WERI-Rb-1 (cell line): ENCODE measurements around the gene MAPK14.

Experiments used
- DNase-seq: peaks from one replicate; pipeline ENCODE4 v3.0.0-alpha.2; 2020
- H3K27ac ChIP-seq: fragments of 250-450 bp; sonication (Bioruptor Pico); 2 replicates; pipeline ENCODE4 v1.5.1; 2020; ENCODE audit warnings: mild to moderate bottlenecking, moderate library complexity
- H3K27me3 ChIP-seq: fragments of 250-450 bp; sonication (Bioruptor Pico); 2 replicates; pipeline ENCODE4 v1.5.1; 2021; ENCODE audit warnings: mild to moderate bottlenecking, low read depth, moderate library complexity; ENCODE audit not compliant: insufficient read depth, severe bottlenecking
- H3K36me3 ChIP-seq: fragments of 250-450 bp; sonication (Bioruptor Pico); 2 replicates; pipeline ENCODE4 v1.5.1; 2020; ENCODE audit warnings: mild to moderate bottlenecking, moderate library complexity
- H3K4me3 ChIP-seq: 2 replicates; pipeline ENCODE4 v1.5.1; 2011; ENCODE audit warnings: low read depth, mild to moderate bottlenecking, control low read depth, low read length
- H3K9me3 ChIP-seq: fragments of 250-450 bp; sonication (Bioruptor Pico); 2 replicates; pipeline ENCODE4 v1.5.1; 2021; ENCODE audit warnings: mild to moderate bottlenecking, moderate library complexity; ENCODE audit not compliant: severe bottlenecking
- TF ChIP-seq, protein P1 (sequence below): IDR thresholded peaks from 2 replicates; pipeline ENCODE4 v1.5.1; 2011; ENCODE audit warnings: low read depth, mild to moderate bottlenecking, control low read depth, inconsistent platforms, low read length

Gene MAPK14

DNA sequence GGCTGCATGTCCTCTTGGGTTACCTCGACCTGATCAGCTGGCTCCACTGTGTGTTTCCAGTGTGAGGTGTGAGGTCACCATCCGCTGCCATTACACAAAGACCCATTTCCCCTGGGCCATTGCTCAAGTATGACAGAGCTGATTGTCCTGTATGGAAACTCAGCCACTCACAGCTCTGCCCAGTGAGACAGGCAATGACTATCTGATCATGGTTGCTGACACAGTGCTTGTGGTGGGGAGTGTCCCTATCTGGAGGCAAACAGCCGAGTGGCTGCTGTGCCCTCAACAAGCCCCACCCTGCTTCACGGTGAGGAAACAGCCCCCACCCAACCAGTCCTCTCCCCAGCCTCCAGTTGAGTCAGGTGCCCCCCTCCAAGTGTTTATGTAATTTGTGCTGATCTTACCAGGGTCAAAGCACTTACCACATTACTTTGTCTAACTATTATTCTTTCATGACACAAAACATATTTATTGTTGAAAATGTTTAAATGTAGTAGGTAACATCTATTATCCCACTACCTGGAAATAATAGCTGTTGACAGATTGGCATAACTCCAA, 91.0 kb downstream of the MAPK14 start:
- H3K27ac ChIP-seq: peak overlapping the region; percentile 49
- DNase-seq: peak; percentile 61

DNA sequence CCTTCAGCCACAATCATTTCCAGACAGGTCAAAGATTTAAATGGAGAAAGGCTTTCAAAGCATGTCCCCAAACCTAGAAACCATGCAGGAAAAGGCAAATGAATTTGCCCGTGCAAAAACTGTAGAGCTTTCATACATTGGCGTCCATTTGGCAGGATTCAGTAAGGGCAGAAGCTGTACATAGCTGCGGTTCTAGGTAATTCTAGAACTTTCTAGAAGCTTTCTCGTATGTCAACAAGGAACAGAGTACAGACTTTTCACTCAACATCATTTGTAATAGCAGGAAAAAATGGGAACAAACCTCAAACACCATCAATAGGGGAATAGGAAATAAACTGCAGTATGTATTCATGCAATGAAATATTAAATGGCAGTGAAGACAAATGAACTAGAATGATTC, 91.6 kb downstream of the MAPK14 start:
- DNase-seq: no peak
- no peaks in the 10 kb centered on the region for H3K27me3 ChIP-seq

More for the DNA sequence above, 91.0 kb downstream of the MAPK14 start:
- Histone ChIP-seq H3K4me3 (no peak overlapping the region), H3K9me3 (no peaks in the 10 kb centered on the region), H3K27me3 (no peaks in the 10 kb centered on the region), H3K36me3 (no peaks in the 10 kb centered on the region)
- TF ChIP-seq, protein P1, sequence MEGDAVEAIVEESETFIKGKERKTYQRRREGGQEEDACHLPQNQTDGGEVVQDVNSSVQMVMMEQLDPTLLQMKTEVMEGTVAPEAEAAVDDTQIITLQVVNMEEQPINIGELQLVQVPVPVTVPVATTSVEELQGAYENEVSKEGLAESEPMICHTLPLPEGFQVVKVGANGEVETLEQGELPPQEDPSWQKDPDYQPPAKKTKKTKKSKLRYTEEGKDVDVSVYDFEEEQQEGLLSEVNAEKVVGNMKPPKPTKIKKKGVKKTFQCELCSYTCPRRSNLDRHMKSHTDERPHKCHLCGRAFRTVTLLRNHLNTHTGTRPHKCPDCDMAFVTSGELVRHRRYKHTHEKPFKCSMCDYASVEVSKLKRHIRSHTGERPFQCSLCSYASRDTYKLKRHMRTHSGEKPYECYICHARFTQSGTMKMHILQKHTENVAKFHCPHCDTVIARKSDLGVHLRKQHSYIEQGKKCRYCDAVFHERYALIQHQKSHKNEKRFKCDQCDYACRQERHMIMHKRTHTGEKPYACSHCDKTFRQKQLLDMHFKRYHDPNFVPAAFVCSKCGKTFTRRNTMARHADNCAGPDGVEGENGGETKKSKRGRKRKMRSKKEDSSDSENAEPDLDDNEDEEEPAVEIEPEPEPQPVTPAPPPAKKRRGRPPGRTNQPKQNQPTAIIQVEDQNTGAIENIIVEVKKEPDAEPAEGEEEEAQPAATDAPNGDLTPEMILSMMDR: no peak

DNA sequence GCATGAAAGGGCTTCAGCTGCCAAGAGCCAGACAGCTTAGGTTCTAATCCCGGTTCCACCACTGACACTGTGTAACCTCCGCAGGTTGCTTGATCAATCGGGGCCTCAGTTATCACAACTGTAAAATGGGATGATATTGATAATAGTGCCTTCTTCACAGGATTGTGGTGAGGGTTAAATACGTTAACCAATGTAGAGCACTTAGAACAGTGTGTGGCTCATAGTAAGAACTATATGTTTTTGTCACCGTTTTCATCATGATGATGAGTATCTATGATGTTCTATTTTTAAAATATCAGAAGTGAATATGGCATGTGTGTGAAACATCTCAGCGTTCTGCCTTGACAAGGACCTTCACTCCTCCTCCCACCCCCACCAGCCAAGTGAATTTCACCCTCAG, 92.4 kb downstream of the MAPK14 start:
- no peak overlapping the region; the same call in 1 of the 2 replicates for H3K27ac ChIP-seq
- H3K4me3 ChIP-seq: no peak overlapping the region
- H3K9me3 ChIP-seq: no peaks in the 10 kb centered on the region
- no peaks in the 10 kb centered on the region for H3K27me3 ChIP-seq
- no peaks in the 10 kb centered on the region for H3K36me3 ChIP-seq
- no peak for DNase-seq
- TF ChIP-seq, protein P1: no peak

More for the DNA sequence above, 91.6 kb downstream of the MAPK14 start:
- TF ChIP-seq, protein P1: no peak
- Histone ChIP-seq H3K27ac (peak overlapping the region; percentile 49), H3K36me3 (no peaks in the 10 kb centered on the region), H3K4me3 (no peak overlapping the region), H3K9me3 (no peaks in the 10 kb centered on the region)

DNA sequence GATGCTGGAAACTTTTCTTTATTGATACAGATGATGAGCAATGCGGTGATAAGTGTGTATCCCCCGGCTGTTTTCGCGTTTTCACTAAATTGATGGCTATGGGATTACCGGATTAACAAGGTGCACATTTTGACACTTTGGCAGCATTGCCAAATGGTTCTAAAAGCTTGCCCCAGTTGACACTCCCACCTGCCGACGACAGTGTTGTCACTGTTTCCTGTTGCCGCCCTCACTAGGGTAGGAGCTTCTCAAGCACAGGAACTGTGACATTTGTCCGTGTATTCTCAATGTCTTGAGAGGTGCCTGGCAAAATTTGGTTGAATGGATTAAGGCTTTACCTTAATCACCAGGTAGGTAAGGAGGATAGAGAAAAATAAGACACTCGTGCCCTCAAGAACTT, 92.9 kb downstream of the MAPK14 start:
- Histone ChIP-seq H3K27me3 (no peaks in the 10 kb centered on the region), H3K9me3 (no peaks in the 10 kb centered on the region), H3K36me3 (no peaks in the 10 kb centered on the region), H3K4me3 (peak overlapping the region; percentile 10), H3K27ac (peak overlapping the region; percentile 65)
- TF ChIP-seq, protein P1: no peak
- DNase-seq: peak; percentile 63

DNA sequence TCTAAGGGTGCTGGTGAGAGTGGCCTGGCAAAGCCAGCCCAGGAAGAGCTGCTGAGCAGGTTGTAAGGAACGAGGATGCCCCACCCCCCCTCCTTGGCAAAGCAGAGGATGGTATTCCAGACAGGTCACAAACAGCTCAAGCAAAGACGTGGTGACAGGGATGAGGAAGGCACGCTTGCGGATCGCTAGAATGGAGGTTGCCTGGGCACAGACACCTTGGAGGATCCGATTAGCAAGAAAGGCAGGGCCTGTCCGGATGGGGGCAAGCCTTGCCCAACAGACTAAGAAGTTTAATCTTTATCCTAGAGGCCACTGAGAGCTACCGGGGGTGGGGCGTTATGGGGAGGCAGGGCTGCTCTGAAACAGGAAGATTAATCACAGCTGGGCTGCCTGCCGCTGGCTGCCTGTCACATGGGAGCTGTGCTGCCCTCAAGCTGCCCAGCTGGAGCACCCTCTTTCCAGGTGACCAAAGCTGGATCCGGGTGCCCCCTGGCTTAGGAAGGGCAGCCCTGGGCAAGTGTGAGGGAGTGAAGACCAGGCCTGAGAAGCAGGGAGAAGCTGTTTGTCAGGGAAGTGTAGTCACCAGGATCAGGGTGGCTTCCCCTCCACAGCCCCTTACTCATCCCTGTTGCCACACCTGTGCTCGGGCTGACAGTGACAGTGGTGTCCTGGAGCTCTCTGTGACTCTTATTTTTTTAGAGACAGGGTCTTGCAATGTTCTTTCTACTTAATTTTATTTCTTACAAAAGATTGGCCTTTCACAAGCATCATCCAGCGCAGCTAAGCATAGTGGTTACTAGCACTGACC, 93.6 kb downstream of the MAPK14 start:
- H3K27ac ChIP-seq: peak overlapping the region; percentile 65
- DNase-seq: peak; percentile 97
- TF ChIP-seq, protein P1: no peak

More for the DNA sequence above, 93.6 kb downstream of the MAPK14 start:
- peak overlapping the region; percentile 10 for H3K4me3 ChIP-seq
- no peaks in the 10 kb centered on the region for H3K27me3 ChIP-seq
- no peaks in the 10 kb centered on the region for H3K36me3 ChIP-seq
- no peaks in the 10 kb centered on the region for H3K9me3 ChIP-seq
